Measurements from ENCODE around the gene UNC93A.

GRCh38 chr6:167303675-167304625 lies 12.8 kb downstream of the UNC93A start:
- TF ChIP-seq, protein P1, sequence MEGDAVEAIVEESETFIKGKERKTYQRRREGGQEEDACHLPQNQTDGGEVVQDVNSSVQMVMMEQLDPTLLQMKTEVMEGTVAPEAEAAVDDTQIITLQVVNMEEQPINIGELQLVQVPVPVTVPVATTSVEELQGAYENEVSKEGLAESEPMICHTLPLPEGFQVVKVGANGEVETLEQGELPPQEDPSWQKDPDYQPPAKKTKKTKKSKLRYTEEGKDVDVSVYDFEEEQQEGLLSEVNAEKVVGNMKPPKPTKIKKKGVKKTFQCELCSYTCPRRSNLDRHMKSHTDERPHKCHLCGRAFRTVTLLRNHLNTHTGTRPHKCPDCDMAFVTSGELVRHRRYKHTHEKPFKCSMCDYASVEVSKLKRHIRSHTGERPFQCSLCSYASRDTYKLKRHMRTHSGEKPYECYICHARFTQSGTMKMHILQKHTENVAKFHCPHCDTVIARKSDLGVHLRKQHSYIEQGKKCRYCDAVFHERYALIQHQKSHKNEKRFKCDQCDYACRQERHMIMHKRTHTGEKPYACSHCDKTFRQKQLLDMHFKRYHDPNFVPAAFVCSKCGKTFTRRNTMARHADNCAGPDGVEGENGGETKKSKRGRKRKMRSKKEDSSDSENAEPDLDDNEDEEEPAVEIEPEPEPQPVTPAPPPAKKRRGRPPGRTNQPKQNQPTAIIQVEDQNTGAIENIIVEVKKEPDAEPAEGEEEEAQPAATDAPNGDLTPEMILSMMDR (conservative IDR thresholded peaks at IDR 0.05; ENCODE audit: low read length): no peak
- TF ChIP-seq EZH2phosphoT487 (IDR thresholded peaks at IDR 0.05; ENCODE audit: borderline replicate concordance, low read depth, low read length): no peak
